B cell (primary cell): ENCODE measurements around the gene KLHL17. TPM values are rescaled to one million over a fixed set of nuclear protein-coding genes. Genes with fewer than 3 reads are reported as not detected.

Experiments used
- ATAC-seq: fragments of 200-7000 bp; cut with Tn5 transposase; one replicate; pipeline ENCODE4 v1.10.0; 2021; ENCODE audit warnings: low read depth, mild to moderate bottlenecking, moderate number of reproducible peaks, moderate library complexity
- CTCF ChIA-PET: fragments of 350-600 bp; sonication (Branson Sonifier 250); formaldehyde crosslinking; loops from one replicate; lab custom pipeline; 2021; ENCODE audit warnings: antibody characterized with exemption, inconsistent platforms; lab: Charles Lee
- POLR2A ChIA-PET: fragments of 350-600 bp; sonication (Branson Sonifier 250); formaldehyde crosslinking; loops from one replicate; lab custom pipeline; 2021; ENCODE audit warnings: antibody characterized with exemption; lab: Charles Lee
- DNase-seq: peaks from one replicate; pipeline ENCODE4 v3.0.0; 2013
- H2AFZ ChIP-seq: 2 replicates; pipeline ENCODE4 v1.6.1; 2012; ENCODE audit warnings: mild to moderate bottlenecking, low read depth, low read length; ENCODE audit not compliant: insufficient read depth, poor library complexity, severe bottlenecking
- H3K27ac ChIP-seq, 2 donors: 1 replicate in 1 of 2; 2 replicates in 1 of 2; pipeline ENCODE4 v1.5.1; 2012 to 2013; ENCODE audit warnings: low read length in 2 of 2, mild to moderate bottlenecking in 2 of 2, moderate library complexity in 1 of 2
- H3K27me3 ChIP-seq, 4 experiments: fragments of 200-600 bp in 1 of 4; sonication (generic) in 1 of 4; replicated peaks in 1 of 4; 1 replicate in 2 of 4; 2 replicates in 2 of 4; pipeline versions ENCODE4 v1.6.1 to v1.7.0; 2013 to 2016; ENCODE audit warnings: low read length in 3 of 4, mild to moderate bottlenecking in 2 of 4, mixed read lengths in 1 of 4, moderate library complexity in 1 of 4; ENCODE audit not compliant: insufficient read depth in 4 of 4, control insufficient read depth in 3 of 4; ENCODE audit errors: control extremely low read depth in 1 of 4
- H3K36me3 ChIP-seq, 2 experiments: replicated peaks in 1 of 2; 1 replicate in 1 of 2; 2 replicates in 1 of 2; pipeline versions ENCODE4 v1.6.1 to v1.7.1; 2013; ENCODE audit warnings: low read length in 1 of 2; ENCODE audit not compliant: insufficient read depth in 2 of 2, control insufficient read depth in 1 of 2; ENCODE audit errors: control extremely low read depth in 1 of 2, extremely low read depth in 1 of 2
- H3K4me1 ChIP-seq, 2 donors: fragments of 200-600 bp in 1 of 2; sonication (generic) in 1 of 2; 1 replicate in 1 of 2; 2 replicates in 1 of 2; pipeline versions ENCODE4 v1.5.1 to v1.6.1; 2013 to 2017; ENCODE audit warnings: low read length in 2 of 2; ENCODE audit not compliant: control insufficient read depth in 2 of 2, insufficient read depth in 2 of 2
- H3K4me2 ChIP-seq: replicated peaks from 2 replicates; pipeline ENCODE3; 2012; ENCODE audit warnings: mild to moderate bottlenecking, low read depth, low read length; ENCODE audit not compliant: poor library complexity, severe bottlenecking
- H3K4me3 ChIP-seq, 5 experiments: fragments of 200-600 bp in 1 of 5; sonication (generic) in 1 of 5; 1 replicate in 3 of 5; 2 replicates in 2 of 5; pipeline versions ENCODE4 v1.5.1 to v1.7.0; 2011 to 2016; ENCODE audit warnings: low read length in 4 of 5, mild to moderate bottlenecking in 4 of 5, low read depth in 2 of 5, control low read depth in 1 of 5, moderate library complexity in 1 of 5; ENCODE audit not compliant: insufficient read depth in 1 of 5; ENCODE audit errors: control extremely low read depth in 1 of 5, extremely low read depth in 1 of 5
- H3K79me2 ChIP-seq: fragments of 200-600 bp; sonication (generic); one replicate; pipeline ENCODE4 v1.6.0; 2016; ENCODE audit warnings: low read length; ENCODE audit not compliant: control insufficient read depth, insufficient read depth
- H3K9ac ChIP-seq: fragments of 200-600 bp; sonication (generic); 2 replicates; pipeline ENCODE4 v1.6.1; 2017; ENCODE audit warnings: mild to moderate bottlenecking, low read length, moderate library complexity
- H3K9me3 ChIP-seq, 3 donors: one replicate each; pipeline versions ENCODE4 v1.6.1 to v1.7.1; 2013; ENCODE audit warnings: low read length in 2 of 3; ENCODE audit not compliant: control insufficient read depth in 2 of 3, insufficient read depth in 1 of 3; ENCODE audit errors: control extremely low read depth in 1 of 3
- H4K20me1 ChIP-seq: 2 replicates; pipeline ENCODE4 v1.6.0; 2012; ENCODE audit warnings: mild to moderate bottlenecking, low read length; ENCODE audit not compliant: insufficient read depth, control insufficient read depth, poor library complexity, severe bottlenecking
- H3K27ac Mint-ChIP-seq: one replicate; pipeline ENCODE4 v1.8.0; 2021; ENCODE audit warnings: mixed read lengths
- H3K27me3 Mint-ChIP-seq: one replicate; pipeline ENCODE4 v1.8.0; 2021; ENCODE audit warnings: mixed read lengths
- H3K4me1 Mint-ChIP-seq: one replicate; pipeline ENCODE4 v1.8.0; 2021; ENCODE audit warnings: mixed read lengths
- H3K4me3 Mint-ChIP-seq: one replicate; pipeline ENCODE4 v1.8.0; 2021; ENCODE audit warnings: mixed read lengths
- H3K9me3 Mint-ChIP-seq: one replicate; pipeline ENCODE4 v1.8.0; 2022; ENCODE audit warnings: mixed read lengths; ENCODE audit not compliant: insufficient read depth
- EZH2 ChIP-seq: IDR thresholded peaks from 2 replicates; pipeline ENCODE4 v1.6.1; 2012; ENCODE audit warnings: borderline replicate concordance, low read depth, mild to moderate bottlenecking, moderate library complexity, low read length; ENCODE audit not compliant: insufficient read depth, poor library complexity, severe bottlenecking
- WGBS: methylation state at CpG from one replicate; pipeline ENCODE4 v1.1.5; 2013; ENCODE audit warnings: missing lambda C conversion rate; ENCODE audit not compliant: insufficient coverage; 5-methylcytosine and 5-hydroxymethylcytosine counted together
- intact Hi-C: fragments of 100-400 bp; cut with micrococcal nuclease; formaldehyde crosslinking; loops from one replicate; pipeline ENCODE4 v1.10.0; 2022
- polyA plus RNA-seq: library from polyadenylated mRNA; depleted of rRNA; stranded (reverse); fragments of >200 nt; gene quantifications from 2 replicates; pipeline ENCODE4 v1.2.3, GENCODE V29; 2012
- total RNA-seq, 2 donors: library from RNA; stranded (reverse); fragments of 120-200 nt in 1 of 2; gene quantifications; 1 replicate in 1 of 2; 2 replicates in 1 of 2; pipeline versions ENCODE4 v1.2.3 to v1.2.4, GENCODE V29; 2013 to 2022
- TF ChIP-seq, protein P1 (sequence below): fragments of 200-600 bp; IDR thresholded peaks from one replicate; pipeline ENCODE4 v1.8.0; 2022; ENCODE audit warnings: antibody characterized with exemption, mild to moderate bottlenecking

KLHL17 gene
- total and polyA plus RNA-seq, 2 donors (not counting 1 experiment from before 2014, with no cell fraction given), result 30.1 to 57.5 TPM

GRCh38 chr1:941015-941587, 19.3 kb upstream of the KLHL17 start:
- Mint-ChIP-seq H3K9me3 (no peaks in the 10 kb centered on the region), H3K4me1 (peaks cover 14% of the 10 kb centered on the region), H3K4me3 (peak overlapping the region; percentile 86), H3K27me3 (peaks cover 22% of the 10 kb centered on the region), H3K27ac (no peak overlapping the region)
- Histone ChIP-seq H3K36me3 (peaks cover 0 to 10% of the 10 kb centered on the region in 2 experiments), H2AFZ (peak overlapping the region; percentile 33), H3K9ac (peak overlapping the region; percentile 62), H3K4me1 (peaks cover 30 to 31% of the 10 kb centered on the region in 2 donors), H3K79me2 (no peaks in the 10 kb centered on the region), H3K4me3 (peak overlapping the region in 3 of 5 experiments; percentile 34 to 56 (median 47)), H3K9me3 (peaks cover 0 to 5% (median 0%) of the 10 kb centered on the region in 3 donors), H3K27ac (no peak overlapping the region), H4K20me1 (peaks cover 7% of the 10 kb centered on the region), H3K27me3 (peaks cover 0 to 57% (median 22%) of the 10 kb centered on the region in 4 experiments), H3K4me2 (peak overlapping the region; percentile 90)
- WGBS, result 2% methylated on average over 36 of the region's 36 CpGs
- CTCF ChIA-PET, result interaction anchor here (1.7 kb wide), 1 partner anchor 72 kb away, joined by 6 read pairs; no protein-coding TSS in a partner anchor
- intact Hi-C loops, result no loop called here
- TF ChIP-seq, protein P1, sequence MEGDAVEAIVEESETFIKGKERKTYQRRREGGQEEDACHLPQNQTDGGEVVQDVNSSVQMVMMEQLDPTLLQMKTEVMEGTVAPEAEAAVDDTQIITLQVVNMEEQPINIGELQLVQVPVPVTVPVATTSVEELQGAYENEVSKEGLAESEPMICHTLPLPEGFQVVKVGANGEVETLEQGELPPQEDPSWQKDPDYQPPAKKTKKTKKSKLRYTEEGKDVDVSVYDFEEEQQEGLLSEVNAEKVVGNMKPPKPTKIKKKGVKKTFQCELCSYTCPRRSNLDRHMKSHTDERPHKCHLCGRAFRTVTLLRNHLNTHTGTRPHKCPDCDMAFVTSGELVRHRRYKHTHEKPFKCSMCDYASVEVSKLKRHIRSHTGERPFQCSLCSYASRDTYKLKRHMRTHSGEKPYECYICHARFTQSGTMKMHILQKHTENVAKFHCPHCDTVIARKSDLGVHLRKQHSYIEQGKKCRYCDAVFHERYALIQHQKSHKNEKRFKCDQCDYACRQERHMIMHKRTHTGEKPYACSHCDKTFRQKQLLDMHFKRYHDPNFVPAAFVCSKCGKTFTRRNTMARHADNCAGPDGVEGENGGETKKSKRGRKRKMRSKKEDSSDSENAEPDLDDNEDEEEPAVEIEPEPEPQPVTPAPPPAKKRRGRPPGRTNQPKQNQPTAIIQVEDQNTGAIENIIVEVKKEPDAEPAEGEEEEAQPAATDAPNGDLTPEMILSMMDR, result no peak
- TF ChIP-seq EZH2, result no peak
- ATAC-seq (peak; percentile 7), DNase-seq (peak; percentile 55)
- POLR2A ChIA-PET, result interaction anchor here (0.9 kb wide), 1 partner anchor 18 kb away, joined by 6 read pairs; the partner anchor contains the start of gene NOC2L
